Kasumi-1 (cell line): ENCODE results near the gene TMEFF1.

Experiments used
- DNase-seq, 2 experiments: peaks; one replicate each; lab custom pipeline; 2025; lab: John Stamatoyannopoulos, UW

Gene TMEFF1

GRCh38 chr9:100447041-100447440, 25.9 kb upstream of the TMEFF1 start:
- no peak for DNase-seq

DNA sequence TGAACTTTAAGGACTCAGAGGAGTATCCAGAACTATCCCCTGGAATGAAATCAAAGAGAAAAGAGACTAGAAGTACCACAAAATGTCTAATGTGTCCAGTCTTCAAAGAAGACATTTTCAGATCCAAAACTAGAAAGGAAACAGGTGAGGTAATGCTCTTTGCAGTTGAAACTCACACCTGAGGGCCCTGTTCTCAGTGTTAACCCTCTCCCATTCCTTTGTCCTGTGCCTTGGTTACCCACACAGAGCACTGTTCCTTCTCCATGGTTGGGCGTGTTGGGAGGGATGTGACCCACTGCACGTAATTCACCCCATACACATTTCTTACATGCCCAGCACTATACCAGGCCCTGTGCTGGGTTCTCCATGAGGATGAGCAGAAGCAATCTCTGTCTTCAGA, 24.7 kb upstream of the TMEFF1 start:
- DNase-seq: no peak

DNA sequence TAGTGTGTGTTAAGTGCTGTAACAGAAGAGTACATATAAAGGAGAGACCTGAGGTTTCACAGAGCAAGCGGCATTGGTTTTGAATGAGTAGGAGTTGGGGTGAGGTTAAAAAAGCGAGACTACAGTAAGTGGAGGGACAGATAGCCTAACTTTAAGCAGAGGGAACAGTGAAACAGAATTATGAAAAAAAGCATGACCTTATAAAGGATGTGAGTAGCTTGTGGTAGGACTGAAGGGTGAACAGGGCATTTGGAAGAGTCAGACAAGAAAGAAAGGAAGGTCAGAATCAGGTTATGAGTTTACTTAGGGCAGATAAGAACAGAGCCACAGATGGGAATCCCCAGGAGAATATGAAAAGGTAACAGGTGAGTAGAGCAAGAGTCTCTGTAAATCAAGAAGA, 23.5 kb upstream of the TMEFF1 start:
- DNase-seq: no peak

GRCh38 chr9:100452894-100453293, 20.1 kb upstream of the TMEFF1 start:
- no peak for DNase-seq

DNA sequence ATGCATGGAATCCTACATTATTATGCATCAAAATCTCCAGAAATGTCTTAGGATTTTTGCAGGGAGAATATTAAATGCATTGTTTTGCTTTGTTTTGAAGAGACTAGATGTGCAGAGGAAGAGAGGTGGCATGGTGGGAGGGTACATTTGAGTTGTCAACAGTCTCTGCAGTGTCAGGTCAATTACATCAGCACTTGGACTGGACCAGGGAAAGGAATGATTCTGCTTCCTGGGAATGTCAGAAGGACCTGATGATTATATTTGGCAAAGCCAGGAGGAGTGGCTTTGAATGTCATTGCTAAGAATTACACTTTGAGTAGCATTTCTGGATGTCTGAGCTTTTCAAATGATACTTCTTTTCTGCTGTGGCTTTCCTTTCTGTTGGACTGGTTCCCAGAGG, 17.5 kb upstream of the TMEFF1 start:
- DNase-seq: no peak

DNA sequence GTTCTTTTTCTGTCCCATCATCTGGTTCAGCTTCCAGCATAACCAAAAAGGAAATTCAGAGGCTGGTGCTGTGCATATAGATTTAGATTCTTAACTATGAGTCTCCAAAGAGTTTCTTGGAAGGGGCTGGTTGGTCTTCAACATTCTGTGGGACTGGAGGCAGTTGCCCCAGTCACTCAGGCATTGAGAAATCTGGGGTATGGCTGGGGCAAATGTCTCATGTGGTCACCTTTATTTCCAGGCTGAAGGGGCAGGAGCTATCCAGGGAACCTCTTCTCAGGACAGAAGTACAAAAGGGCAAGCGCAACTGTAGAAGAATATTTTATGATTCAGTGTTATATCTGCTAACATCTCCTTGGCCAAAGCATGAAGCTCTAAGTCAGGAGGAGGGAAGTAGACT, 15.4 kb upstream of the TMEFF1 start:
- no peak for DNase-seq

- no peak for DNase-seq
Measured at GRCh38 chr9:100459963-100460362, 13.0 kb upstream of the TMEFF1 start.

DNA sequence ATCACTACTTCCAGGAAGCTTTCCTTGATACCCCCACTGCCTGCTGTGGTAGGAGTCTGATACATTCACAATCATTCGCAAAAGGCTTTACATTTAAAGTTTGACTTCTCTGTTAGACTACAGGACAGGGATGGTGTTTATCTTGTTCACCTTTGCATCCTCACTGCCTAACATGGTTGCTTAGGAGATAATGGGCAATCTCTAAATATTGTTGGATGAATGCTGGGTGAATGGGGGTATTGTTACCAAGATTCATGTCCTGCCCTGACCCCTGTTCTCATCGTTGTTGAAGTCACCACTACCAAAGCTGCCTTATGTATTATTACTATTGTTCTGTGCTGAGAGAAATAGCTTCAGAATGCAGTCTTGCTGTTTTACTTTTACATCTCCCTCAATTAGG, 7.7 kb upstream of the TMEFF1 start:
- no peak for DNase-seq

DNA sequence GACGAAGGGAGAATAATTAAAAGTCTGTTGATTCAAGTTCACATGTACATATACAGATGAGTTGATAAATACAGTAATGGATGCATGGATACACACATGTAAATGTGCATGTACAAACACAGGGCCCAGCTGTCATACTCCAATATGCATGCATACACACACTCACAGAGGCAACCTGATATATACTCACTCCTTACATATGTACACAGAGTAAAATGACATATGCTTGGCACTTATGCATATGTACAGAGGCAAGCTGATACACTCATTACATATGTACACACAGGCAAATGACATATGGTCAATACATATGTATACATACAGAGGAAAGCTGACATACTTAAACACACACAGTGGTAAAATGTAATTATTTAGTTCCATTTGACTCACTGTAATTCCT, 7.2 kb upstream of the TMEFF1 start:
- DNase-seq: no peak

DNA sequence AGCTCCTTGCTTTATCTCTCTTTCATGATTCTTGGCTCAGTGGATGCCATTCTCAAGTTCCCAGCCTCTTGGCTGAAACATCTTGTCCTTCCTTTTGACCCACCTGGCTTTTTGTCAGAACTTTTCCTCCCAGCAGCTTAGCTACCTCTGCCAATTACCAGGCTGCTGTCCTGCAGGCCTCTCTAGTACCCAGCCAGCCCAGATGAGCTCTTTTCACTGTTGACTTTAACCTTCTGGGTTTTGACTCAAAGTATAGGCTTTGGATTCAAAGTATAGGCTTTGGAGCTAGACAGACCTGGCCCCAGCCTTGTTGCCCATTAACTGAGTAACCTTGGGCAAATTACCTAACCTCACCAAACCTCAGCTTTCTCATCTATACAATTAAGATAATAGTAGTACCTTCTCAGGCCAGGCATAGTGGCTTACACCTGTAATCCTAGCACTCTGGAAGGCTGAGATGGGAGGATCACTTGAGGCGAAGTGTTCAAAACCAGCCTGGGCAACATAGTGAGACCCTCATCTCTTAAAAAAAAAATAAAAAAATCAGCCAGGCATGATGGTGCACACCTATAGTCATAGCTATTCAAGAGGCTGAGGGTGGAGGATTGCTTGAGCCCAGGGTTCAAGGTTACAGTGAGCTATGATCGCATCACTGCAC, 6.6 kb upstream of the TMEFF1 start:
- DNase-seq: no peak

DNA sequence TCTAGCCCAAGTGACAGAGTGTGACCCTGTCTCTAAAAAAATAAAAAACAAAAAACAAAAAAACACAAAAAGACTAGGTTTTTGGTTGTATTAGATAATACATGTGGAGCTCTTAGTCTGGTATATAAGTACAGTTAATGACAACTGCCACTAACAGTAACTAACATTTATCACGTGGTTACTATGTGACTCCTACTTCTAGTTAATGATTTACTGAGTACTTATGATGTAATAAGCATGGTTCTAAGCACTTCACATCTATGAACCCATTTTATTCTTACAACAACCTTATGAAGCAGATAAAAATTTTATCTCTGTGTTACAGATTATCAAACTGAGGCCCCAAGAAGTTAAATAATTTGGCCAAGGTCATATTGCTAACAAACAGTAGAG, 6.1 kb upstream of the TMEFF1 start:
- no peak for DNase-seq

DNA sequence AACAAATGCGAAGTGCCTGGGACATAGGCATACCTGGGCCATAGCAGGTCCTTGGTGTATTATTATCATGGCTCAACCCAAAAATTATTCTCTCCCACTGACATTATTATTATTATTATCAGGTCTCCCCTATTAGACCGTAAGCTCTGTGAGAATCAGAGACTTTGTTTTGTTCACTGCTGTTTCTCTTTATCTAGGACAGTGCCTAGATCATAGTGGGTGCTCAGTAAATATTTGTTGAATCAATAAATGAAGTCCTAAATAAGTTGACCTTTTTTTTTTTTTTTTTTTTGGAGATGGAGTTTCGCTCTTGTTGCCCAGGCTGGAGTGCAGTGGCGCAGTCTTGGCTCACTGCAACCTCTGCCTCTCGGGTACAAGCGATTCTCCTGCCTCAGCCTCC, 4.9 kb upstream of the TMEFF1 start:
- no peak for DNase-seq

DNA sequence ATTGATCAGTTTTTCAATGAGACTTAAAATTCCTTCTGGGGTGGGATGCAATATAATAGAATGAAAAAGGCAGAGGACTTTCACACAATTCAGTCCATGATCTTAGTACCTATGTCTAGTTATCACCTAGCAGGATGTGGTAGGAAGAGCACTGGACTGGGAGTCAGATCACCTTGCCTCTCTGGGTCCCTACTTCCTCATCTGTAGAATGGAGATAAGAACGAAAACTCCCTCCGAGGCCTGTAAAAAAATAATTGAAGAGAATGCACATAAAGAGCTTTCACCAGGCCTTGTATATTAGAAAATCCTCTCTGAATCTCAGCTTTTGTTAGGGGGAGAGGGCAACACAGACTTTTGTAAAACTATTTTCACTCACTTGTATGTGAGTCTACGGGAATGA, 681 bp upstream of the TMEFF1 start:
- DNase-seq: peak in 1 of 2 experiments; percentile 25

DNA sequence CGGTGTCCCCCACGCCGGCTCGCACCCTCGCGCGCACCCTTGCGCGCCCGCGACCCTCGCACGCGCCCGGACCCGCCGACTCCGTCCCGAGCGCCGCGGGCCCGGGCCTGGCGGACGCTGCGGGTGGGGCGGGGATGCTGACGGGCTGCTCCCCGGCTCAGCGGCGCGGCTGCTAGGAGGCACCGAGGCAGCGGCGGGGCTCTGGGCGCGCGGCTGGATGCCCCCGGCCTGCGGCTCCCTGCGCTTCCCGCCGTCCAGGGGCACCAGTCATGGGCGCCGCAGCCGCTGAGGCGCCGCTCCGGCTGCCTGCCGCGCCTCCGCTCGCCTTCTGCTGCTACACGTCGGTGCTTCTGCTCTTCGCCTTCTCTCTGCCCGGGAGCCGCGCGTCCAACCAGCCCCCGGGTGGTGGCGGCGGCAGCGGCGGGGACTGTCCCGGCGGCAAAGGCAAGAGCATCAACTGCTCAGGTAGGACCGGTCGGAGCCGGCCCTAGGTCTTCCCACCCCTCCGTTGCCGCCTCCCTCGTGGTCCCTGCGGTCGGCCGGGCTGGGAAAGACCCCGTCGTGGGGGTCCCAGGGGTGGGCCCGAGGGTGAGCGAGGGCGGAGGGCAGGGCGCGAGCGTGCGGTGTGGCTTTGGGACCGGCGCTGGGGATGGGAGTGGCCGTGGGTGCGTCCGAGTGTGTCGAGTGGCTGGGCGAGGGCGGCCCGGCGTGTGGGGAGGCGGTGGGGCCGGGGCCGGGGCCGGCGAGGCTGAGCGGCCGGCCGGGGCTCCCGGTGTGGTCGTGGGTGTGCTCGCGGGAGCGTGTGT, 530 bp downstream of the TMEFF1 start:
- DNase-seq: peak; percentile 36 to 42

- DNase-seq: peak in 1 of 2 experiments; percentile 11
Measured at GRCh38 chr9:100474082-100474923, 1.4 kb downstream of the TMEFF1 start.

DNA sequence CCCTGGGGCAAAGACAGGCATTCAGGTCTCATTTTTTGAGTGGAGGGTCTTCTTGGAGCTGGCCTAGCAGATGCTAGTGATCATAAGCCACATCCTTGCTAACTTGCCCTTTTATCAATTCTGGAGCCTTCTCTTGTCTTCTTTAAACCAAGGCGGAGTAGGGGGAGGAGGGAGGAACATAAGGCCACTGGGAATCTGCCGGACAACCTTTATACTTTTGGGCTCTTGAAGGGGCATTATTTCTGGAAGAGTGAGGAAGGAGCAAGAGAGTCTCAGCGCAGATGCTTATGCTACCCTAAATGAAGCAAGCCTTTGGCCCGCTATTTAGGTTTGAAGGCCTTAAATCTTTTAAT, 2.0 kb downstream of the TMEFF1 start:
- DNase-seq: no peak

DNA sequence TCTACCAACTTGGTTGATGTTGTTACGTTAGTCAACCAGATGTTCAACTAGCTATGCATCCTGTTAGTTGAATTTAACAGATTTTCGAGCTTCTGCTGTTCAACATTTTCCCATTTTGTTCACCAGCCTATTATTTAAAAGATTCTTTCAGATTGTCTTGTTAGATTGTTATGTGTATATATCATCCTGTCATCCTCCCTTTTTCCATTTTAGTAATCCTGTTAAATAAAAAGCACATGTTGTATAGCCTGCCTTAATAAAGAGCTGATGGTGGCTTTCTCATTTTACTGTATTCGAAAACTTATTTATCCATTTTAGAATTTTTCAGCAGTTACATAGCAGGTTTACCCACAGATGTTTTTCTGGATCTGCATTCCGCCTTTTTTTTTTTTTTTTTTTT, 4.3 kb downstream of the TMEFF1 start:
- DNase-seq: no peak

GRCh38 chr9:100478192-100478591, 5.2 kb downstream of the TMEFF1 start:
- DNase-seq: no peak

- no peak for DNase-seq
Measured at GRCh38 chr9:100479820-100480219, 6.9 kb downstream of the TMEFF1 start.

- DNase-seq: no peak
Measured at GRCh38 chr9:100485196-100485595, 12.2 kb downstream of the TMEFF1 start.

GRCh38 chr9:100486479-100487176, 13.7 kb downstream of the TMEFF1 start:
- no peak for DNase-seq

- no peak for DNase-seq
Measured at GRCh38 chr9:100488177-100488576, 15.2 kb downstream of the TMEFF1 start.
